GM18951 (cell line): ENCODE results near the gene CRTC1.

Experiments used
- POLR2A ChIP-seq: IDR thresholded peaks from 4 replicates; pipeline ENCODE4 v1.6.1; 2011; ENCODE audit warnings: mild to moderate bottlenecking; ENCODE audit not compliant: insufficient read length, insufficient read depth; ENCODE audit errors: extremely low read depth
- in situ Hi-C: fragments of 300-500 bp; cut with MboI; formaldehyde crosslinking; loops from one replicate; pipeline ENCODE4 v1.12.0; 2022; ENCODE audit warnings: low sequenced_read_pairs, mixed read lengths, inconsistent platforms; ENCODE audit not compliant: unreplicated experiment

The CRTC1 gene

GRCh38 chr19:18817574-18817973, 134.1 kb downstream of the CRTC1 start:
- in situ Hi-C loops = no loop called here
- TF ChIP-seq POLR2A = no peak

GRCh38 chr19:18828786-18829185, 145.3 kb downstream of the CRTC1 start:
- in situ Hi-C loops = no loop called here

GRCh38 chr19:18830488-18830887, 147.0 kb downstream of the CRTC1 start:
- in situ Hi-C loops = no loop called here

More at GRCh38 chr19:18828786-18829185, 145.3 kb downstream of the CRTC1 start:
- no peak for TF ChIP-seq POLR2A

DNA sequence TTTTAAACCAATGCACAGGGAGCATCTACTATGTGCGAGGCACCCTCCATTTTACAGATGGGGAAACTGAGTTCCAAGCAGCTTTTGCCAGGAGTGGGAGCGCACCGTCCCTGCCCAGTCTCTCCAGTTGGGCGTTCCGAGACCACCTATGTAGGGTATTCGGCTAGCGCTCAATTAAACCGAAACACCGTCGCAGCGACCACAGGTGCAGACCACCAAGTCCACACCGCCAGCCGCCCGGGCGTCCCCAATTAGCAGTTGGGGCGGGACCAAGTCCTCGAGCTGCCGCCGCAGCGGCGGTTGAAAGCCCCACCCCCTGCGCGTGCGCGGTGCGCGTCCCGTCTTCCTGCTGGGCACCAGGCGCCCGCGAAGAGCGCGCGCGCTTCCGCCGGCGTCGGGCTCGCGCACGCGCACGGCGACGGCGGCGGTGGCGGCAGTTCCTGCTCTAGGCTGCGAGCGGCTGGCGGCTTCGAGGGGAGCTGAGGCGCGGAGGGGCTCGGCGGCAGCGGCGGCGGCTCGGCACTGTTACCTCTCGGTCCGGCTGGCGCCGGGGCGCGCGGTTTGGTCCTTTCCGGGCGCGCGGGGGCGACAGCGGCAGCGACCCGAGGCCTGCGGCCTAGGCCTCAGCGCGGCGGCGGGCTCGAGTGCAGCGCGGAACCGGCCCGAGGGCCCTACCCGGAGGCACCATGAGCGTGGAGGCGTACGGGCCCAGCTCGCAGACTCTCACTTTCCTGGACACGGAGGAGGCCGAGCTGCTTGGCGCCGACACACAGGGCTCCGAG, 148.2 kb downstream of the CRTC1 start, which contains the start of gene UPF1:
TSS of gene UPF1 (plus strand) at position 436 of the 782 bp plus-strand sequence. CDS start at position 687, 251 bp downstream.
- peak; percentile 98 for TF ChIP-seq POLR2A
- in situ Hi-C loops = no loop called here

More at GRCh38 chr19:18830488-18830887, 147.0 kb downstream of the CRTC1 start:
- no peak for TF ChIP-seq POLR2A
